Kidney (tissue), 14 donors: Measurements from ENCODE around the gene KMT5C. TPM values are rescaled to one million over a fixed set of nuclear protein-coding genes. Genes with fewer than 3 reads are reported as not detected.
A peak's percentile ranks its signal among the peaks of the same experiment; 100 is the strongest.

Source experiments
- DNase-seq, 5 donors: peaks; one replicate each; pipeline ENCODE4 v3.0.0-alpha.2; 2013 to 2020
- FAIRE-seq: peaks from 2 replicates; lab custom pipeline; 2012; peaks lifted over from hg19 to GRCh38; lab: Jason Lieb, UNC
- H3K27ac ChIP-seq, 2 donors: one replicate each; pipeline ENCODE4 v1.7.0; 2013; ENCODE audit warnings: low read depth in 2 of 2, low read length in 2 of 2, inconsistent platforms in 1 of 2
- H3K27me3 ChIP-seq: one replicate; pipeline ENCODE4 v1.7.1; 2013; ENCODE audit warnings: low read length, inconsistent platforms; ENCODE audit not compliant: control insufficient read depth, insufficient read depth
- H3K36me3 ChIP-seq, 3 donors: one replicate each; pipeline versions ENCODE4 v1.7.0 to v1.7.1; 2013; ENCODE audit warnings: low read length in 3 of 3, control low read depth in 1 of 3, inconsistent platforms in 1 of 3; ENCODE audit not compliant: insufficient read depth in 3 of 3, control insufficient read depth in 2 of 3
- H3K4me1 ChIP-seq, 3 donors: one replicate each; pipeline versions ENCODE4 v1.7.0 to v1.7.1; 2013; ENCODE audit warnings: low read length in 3 of 3, inconsistent platforms in 1 of 3, low read depth in 1 of 3; ENCODE audit not compliant: control insufficient read depth in 2 of 3, insufficient read depth in 2 of 3
- H3K4me3 ChIP-seq, 3 donors: one replicate each; pipeline versions ENCODE4 v1.7.0 to v1.8.1; 2013; ENCODE audit warnings: low read length in 3 of 3, control low read depth in 1 of 3, inconsistent platforms in 1 of 3
- H3K9ac ChIP-seq, 3 donors: one replicate each; pipeline versions ENCODE4 v1.7.0 to v1.7.1; 2013; ENCODE audit warnings: low read length in 3 of 3, control low read depth in 1 of 3, inconsistent platforms in 1 of 3
- H3K9me3 ChIP-seq, 3 donors: one replicate each; pipeline versions ENCODE4 v1.7.0 to v1.7.1; 2013; ENCODE audit warnings: low read length in 3 of 3, control low read depth in 1 of 3, inconsistent platforms in 1 of 3; ENCODE audit not compliant: control insufficient read depth in 2 of 3, insufficient read depth in 1 of 3
- CTCF ChIP-seq: IDR thresholded peaks from 3 replicates; pipeline ENCODE4 v1.5.1; 2012; ENCODE audit warnings: mild to moderate bottlenecking, moderate library complexity, borderline replicate concordance; ENCODE audit not compliant: insufficient read depth; ENCODE audit errors: extremely low read depth
- intact Hi-C: fragments of 100-400 bp; cut with DNase I; formaldehyde crosslinking; loops from one replicate; pipeline ENCODE4 v1.11.1; 2022
- polyA plus RNA-seq: library from polyadenylated mRNA; stranded (reverse); fragments of 350-450 nt; fragmentation: Illumina TruSeq; extraction: RNeasy Lipid Tissue Mini Kit (QIAGEN cat#74804); gene quantifications from one replicate; pipeline ENCODE4 v1.2.3, GENCODE V29; 2014; ENCODE audit warnings: low read depth, low replicate concordance; ENCODE audit not compliant: insufficient read depth
- total RNA-seq: library from RNA; stranded (reverse); fragmentation: NEBNext Ultra II Directional; extraction: Animal tissue kit (Norgen Biotek cat#: 25700); gene quantifications from one replicate; pipeline ENCODE4 v1.2.1, GENCODE V29; 2021
- donor health status: control.
- donor health status: control.
- donor health status: control.
- donor health status: control.
- donor health status: control.
- donor health status: DM: yes; HTN: yes; CAD: no.
- donor health status: Normal renal cell carcinoma (clear cell type).

KMT5C gene
- total and polyA plus RNA-seq, 2 donors from 2014 or later = 4.1 to 13.0 TPM

- FAIRE-seq (no peak), DNase-seq (peak in 1 of 5 donors; percentile 35)
- TF ChIP-seq CTCF = no peak
- intact Hi-C loops = no loop called here
- Histone ChIP-seq H3K27ac (no peak overlapping the region), H3K4me3 (no peak overlapping the region), H3K36me3 (no peaks in the 10 kb centered on the region), H3K4me1 (peaks cover 0 to 6% (median 0%) of the 10 kb centered on the region in 3 donors), H3K27me3 (peaks cover 15% of the 10 kb centered on the region), H3K9ac (no peak overlapping the region), H3K9me3 (no peaks in the 10 kb centered on the region)
These were observed 12.4 kb downstream of the KMT5C start for GRCh38 chr19:55352040-55352439.

- Histone ChIP-seq H3K4me1 (peaks cover 0 to 6% (median 0%) of the 10 kb centered on the region in 3 donors), H3K4me3 (no peak overlapping the region)
- FAIRE-seq = no peak
These were observed 13.0 kb downstream of the KMT5C start for GRCh38 chr19:55352549-55353145.

GRCh38 chr19:55353356-55353802 is 13.7 kb downstream of the KMT5C start:
- Histone ChIP-seq H3K9me3 (no peaks in the 10 kb centered on the region), H3K4me3 (peak overlapping the region; percentile 16 to 37 (median 32)), H3K4me1 (peaks cover 0 to 6% (median 0%) of the 10 kb centered on the region in 3 donors), H3K27ac (no peak overlapping the region), H3K27me3 (peaks cover 15% of the 10 kb centered on the region), H3K36me3 (no peaks in the 10 kb centered on the region), H3K9ac (no peak overlapping the region)
- no peak for TF ChIP-seq CTCF
- DNase-seq (no peak), FAIRE-seq (no peak)
- intact Hi-C loops = no loop called here

More at GRCh38 chr19:55352549-55353145, 13.0 kb downstream of the KMT5C start:
- Histone ChIP-seq H3K27me3 (peaks cover 15% of the 10 kb centered on the region), H3K27ac (no peak overlapping the region), H3K9me3 (no peaks in the 10 kb centered on the region), H3K36me3 (no peaks in the 10 kb centered on the region), H3K9ac (no peak overlapping the region)
- DNase-seq = no peak
- intact Hi-C loops = no loop called here
- no peak for TF ChIP-seq CTCF
